C4-2B (cell line): ENCODE results near the gene PMM2.

Source experiments
- CTCF ChIP-seq: fragments of 450-650 bp; conservative IDR thresholded peaks from 2 replicates; pipeline ENCODE4 v1.5.1; 2017; ENCODE audit warnings: mild to moderate bottlenecking
- ZFX ChIP-seq: fragments of 450-650 bp; IDR thresholded peaks from 2 replicates; pipeline ENCODE4 v1.6.1; 2017

- TF ChIP-seq CTCF (no peak), ZFX (no peak)
These were observed 35.1 kb downstream of the PMM2 start for GRCh38 chr16:8832717-8833105.
